Stomach (tissue), 9 donors: Measurements from ENCODE around the gene GRIPAP1. TPM values are rescaled to one million over a fixed set of nuclear protein-coding genes. Genes with fewer than 3 reads are reported as not detected.

ENCODE experiments used
- DNase-seq, 2 donors: peaks; one replicate each; pipeline versions ENCODE4 v3.0.0 to v3.0.0-alpha.2; 2013 to 2019
- H3K27ac ChIP-seq, 5 donors: fragments of 200-600 bp in 4 of 5; sonication (generic) in 4 of 5; one replicate each; pipeline ENCODE4 v1.5.1; 2013 to 2019; ENCODE audit warnings: mild to moderate bottlenecking in 1 of 5, moderate library complexity in 1 of 5
- H3K27me3 ChIP-seq, 3 donors: fragments of 200-600 bp; sonication (generic); one replicate each; pipeline ENCODE4 v1.5.1; 2017 to 2019; ENCODE audit warnings: mixed run types in 1 of 3
- H3K36me3 ChIP-seq, 4 donors: fragments of 200-600 bp; sonication (generic); 1 replicate in 3 of 4; 2 replicates in 1 of 4; pipeline ENCODE4 v1.5.1; 2016 to 2019
- H3K4me1 ChIP-seq, 4 donors: fragments of 200-600 bp; sonication (generic); one replicate each; pipeline ENCODE4 v1.5.1; 2016 to 2019
- H3K4me3 ChIP-seq, 4 donors: fragments of 200-600 bp; sonication (generic) in 3 of 4; one replicate each; pipeline ENCODE4 v1.5.1; 2016 to 2019; ENCODE audit warnings: mild to moderate bottlenecking in 1 of 4
- H3K9me3 ChIP-seq, 4 donors: fragments of 200-600 bp; sonication (generic); one replicate each; pipeline ENCODE4 v1.5.1; 2016 to 2019
- CTCF ChIP-seq, 7 experiments: fragments of 450-650 bp in 4 of 7; fragments of 200-600 bp in 3 of 7; sonication (generic) in 3 of 7; IDR thresholded peaks; one replicate each; pipeline ENCODE4 v1.5.1; 2016 to 2019; ENCODE audit warnings: antibody characterized with exemption in 7 of 7, control low read depth in 2 of 7, mild to moderate bottlenecking in 1 of 7
- EP300 ChIP-seq: sonication (generic); formaldehyde crosslinking; IDR thresholded peaks from one replicate; pipeline ENCODE4 v1.6.1; 2017; ENCODE audit warnings: antibody characterized with exemption
- POLR2A ChIP-seq, 4 donors: fragments of 450-650 bp; IDR thresholded peaks; one replicate each; pipeline ENCODE4 v1.6.1; 2016; ENCODE audit warnings: antibody characterized with exemption in 4 of 4, control low read depth in 2 of 4, mild to moderate bottlenecking in 1 of 4, moderate library complexity in 1 of 4
- POLR2AphosphoS5 ChIP-seq, 3 donors: sonication (generic); formaldehyde crosslinking; IDR thresholded peaks; one replicate each; pipeline ENCODE4 v1.6.1; 2016; ENCODE audit warnings: antibody characterized with exemption in 3 of 3
- WGBS, 5 donors: extraction: QIAGEN DNeasy Blood & Tissue Kit in 3 of 5; methylation state at CpG; one replicate each; pipeline versions ENCODE4 v1.1.5 to v1.1.7; 2013 to 2018; 5-methylcytosine and 5-hydroxymethylcytosine counted together
- intact Hi-C: fragments of 100-400 bp; cut with DNase I; formaldehyde crosslinking; loops from one replicate; pipeline ENCODE4 v1.15.1; 2023; ENCODE audit warnings: low total_unique reads
- polyA plus RNA-seq, 3 donors: library from polyadenylated mRNA; stranded (reverse); fragments of 200-250 nt; gene quantifications; one replicate each; pipeline ENCODE4 v1.2.3, GENCODE V29; 2013
- total RNA-seq, 5 donors: library from RNA; depleted of rRNA; stranded (reverse); fragments of >200 nt; gene quantifications; one replicate each; pipeline versions ENCODE4 v1.1.0 to v1.2.3, GENCODE V29; 2014 to 2016
- donor health status: healthy with polysubstance abuse.
- donor health status: Bipolar disorder and iron deficiency.
- donor health status: healthy.

The GRIPAP1 gene
- total and polyA plus RNA-seq, 8 donors = 15.6 to 127 (median 32.9) TPM

GRCh38 chrX:48974574-48974973, 27.5 kb downstream of the GRIPAP1 start:
- 75 to 91% (median 81%) methylated on average over 2 of the region's 2 CpGs for WGBS, 5 donors
- no peaks in the 10 kb centered on the region for H3K9me3 ChIP-seq
- H3K36me3 ChIP-seq = peaks cover 4 to 58% (median 55%) of the 10 kb centered on the region in 4 donors
- TF ChIP-seq POLR2A (IDR thresholded peaks at IDR 0.05) (no peak), EP300 (no peak), CTCF (IDR thresholded peaks at IDR 0.05) (no peak), POLR2AphosphoS5 (IDR thresholded peaks at IDR 0.05) (no peak)
- DNase-seq = no peak
- no peak overlapping the region for H3K27ac ChIP-seq
- intact Hi-C loops = no loop called here
- H3K4me3 ChIP-seq = no peak overlapping the region
- peaks cover 0 to 18% (median 15%) of the 10 kb centered on the region in 4 donors for H3K4me1 ChIP-seq
- H3K27me3 ChIP-seq = no peaks in the 10 kb centered on the region

GRCh38 chrX:48974033-48974432, 28.0 kb downstream of the GRIPAP1 start:
- intact Hi-C loops = no loop called here
- TF ChIP-seq POLR2AphosphoS5 (IDR thresholded peaks at IDR 0.05) (no peak), POLR2A (IDR thresholded peaks at IDR 0.05) (no peak), EP300 (no peak), CTCF (IDR thresholded peaks at IDR 0.05) (no peak)
- Histone ChIP-seq H3K9me3 (no peaks in the 10 kb centered on the region), H3K36me3 (peaks cover 4 to 56% (median 53%) of the 10 kb centered on the region in 4 donors), H3K27me3 (no peaks in the 10 kb centered on the region), H3K4me1 (peaks cover 0 to 18% (median 15%) of the 10 kb centered on the region in 4 donors), H3K27ac (no peak overlapping the region), H3K4me3 (no peak overlapping the region)
- DNase-seq = no peak
- WGBS, 5 donors = 73 to 97% (median 86%) methylated on average over 3 of the region's 3 CpGs

- peak in 5 of 7 experiments; percentile 16 to 41 (median 26) for TF ChIP-seq CTCF (IDR thresholded peaks at IDR 0.05)
- TF ChIP-seq POLR2A (IDR thresholded peaks at IDR 0.05) = no peak
- WGBS, 5 donors = 19 to 43% (median 34%) methylated on average over 6 to 13 of the region's 13 CpGs
- no peaks in the 10 kb centered on the region for H3K27me3 ChIP-seq
- H3K4me1 ChIP-seq = peaks cover 0 to 18% (median 15%) of the 10 kb centered on the region in 4 donors
- intact Hi-C loops = no loop called here
- peak; percentile 40 to 68 for DNase-seq
- peak overlapping the region; percentile 14 to 71 (median 48) for H3K27ac ChIP-seq
- no peaks in the 10 kb centered on the region for H3K9me3 ChIP-seq
- peaks cover 0 to 41% (median 40%) of the 10 kb centered on the region in 4 donors for H3K36me3 ChIP-seq
- peak overlapping the region; percentile 36 to 43 (median 36) for H3K4me3 ChIP-seq
Measured at GRCh38 chrX:48972220-48973164, 29.6 kb downstream of the GRIPAP1 start.

- DNase-seq = peak; percentile 29 to 81
- Histone ChIP-seq H3K4me3 (peak within 1 kb of the TSS; percentile 36 to 43 (median 36)), H3K27me3 (no peaks in the 10 kb centered on the region), H3K9me3 (no peaks in the 10 kb centered on the region), H3K27ac (peak within 1 kb of the TSS; percentile 14 to 71 (median 48)), H3K36me3 (peaks cover 0 to 32% (median 31%) of the 10 kb centered on the region in 4 donors), H3K4me1 (peaks cover 0 to 18% (median 15%) of the 10 kb centered on the region in 4 donors)
- TF ChIP-seq POLR2AphosphoS5 (IDR thresholded peaks at IDR 0.05) = no peak
- TF ChIP-seq POLR2A (IDR thresholded peaks at IDR 0.05) = no peak
- TF ChIP-seq CTCF (IDR thresholded peaks at IDR 0.05) = no peak
- TF ChIP-seq EP300 = no peak
- intact Hi-C loops = no loop called here
- WGBS, 5 donors = 0 to 26% (median 3%) methylated on average over 5 to 28 of the region's 28 CpGs
Measured at GRCh38 chrX:48971249-48972219, 30.5 kb downstream of the GRIPAP1 start, which contains the start of gene KCND1. Gene KCND1, minus strand, starts transcription at chrX:48971844. Its CDS starts 1,573 bp downstream, at chrX:48970271.
